GM18502 (cell line): ENCODE data around the gene TP53I11.

Source experiments
- ATAC-seq: cut with Tn5 transposase; IDR thresholded peaks from one replicate; pipeline ENCODE4 v1.9.1; 2021; ENCODE audit warnings: mild to moderate bottlenecking; ENCODE audit not compliant: unreplicated experiment, poor library complexity

Gene TP53I11

DNA sequence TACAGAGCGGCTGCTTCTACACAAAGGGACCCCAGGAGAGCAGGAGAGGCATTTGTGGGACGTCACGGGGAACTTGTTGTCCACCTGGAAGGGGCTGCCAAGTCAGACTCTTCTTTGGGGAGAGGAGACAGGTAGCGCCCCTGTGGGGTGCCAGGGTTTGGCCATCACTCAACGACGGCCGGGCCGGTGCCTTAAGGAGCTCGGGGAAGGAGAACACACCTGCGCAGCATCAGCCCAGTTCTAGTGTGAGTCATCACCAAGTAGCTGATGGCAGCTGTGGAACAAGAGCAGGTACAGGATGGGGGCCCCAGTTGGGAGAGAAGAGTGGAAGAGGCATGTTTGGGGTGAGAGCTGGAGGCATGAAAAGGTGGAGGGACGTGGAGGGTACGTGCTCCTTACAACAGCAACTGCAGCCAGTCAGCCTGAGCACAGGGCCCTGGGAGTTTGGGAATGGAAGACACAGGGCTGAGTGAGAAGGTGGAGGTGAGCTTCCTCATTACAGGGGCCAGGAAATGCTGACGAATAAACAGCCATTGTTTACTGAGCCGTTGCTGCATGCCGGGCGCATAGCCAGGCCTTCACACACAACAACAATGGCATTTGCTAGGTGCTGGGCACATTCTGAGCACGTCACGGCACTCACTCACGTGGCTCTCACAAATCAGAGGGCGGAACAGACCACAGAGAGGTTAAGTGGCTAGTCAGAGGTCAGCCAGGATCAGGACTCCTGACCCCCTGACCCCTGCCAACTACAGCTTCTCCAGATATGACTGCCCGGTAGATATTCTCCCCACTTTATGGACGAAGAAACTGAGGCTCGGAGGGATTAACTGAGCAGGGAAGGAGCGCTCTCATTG, 29.1 kb upstream of the TP53I11 start:
- no peak for ATAC-seq

DNA sequence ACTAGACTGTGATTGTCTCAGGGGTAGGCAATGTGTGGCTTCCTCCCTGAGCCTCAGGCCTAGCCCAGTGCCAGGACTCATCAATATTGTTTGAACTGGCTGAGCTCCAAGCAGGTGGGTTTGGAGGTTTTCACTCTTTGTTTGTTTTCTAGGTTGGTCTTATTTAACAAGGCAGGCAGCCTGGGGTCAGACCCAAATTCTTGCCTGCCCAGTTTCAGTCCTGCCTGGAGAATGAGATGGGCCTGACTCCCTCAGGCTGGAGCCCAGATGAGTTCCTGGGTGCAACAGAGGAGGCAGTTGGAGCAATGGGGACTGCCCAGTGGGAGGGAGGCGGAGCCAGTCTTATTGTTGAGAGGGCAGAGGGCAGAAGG, 28.3 kb upstream of the TP53I11 start:
- ATAC-seq: no peak

DNA sequence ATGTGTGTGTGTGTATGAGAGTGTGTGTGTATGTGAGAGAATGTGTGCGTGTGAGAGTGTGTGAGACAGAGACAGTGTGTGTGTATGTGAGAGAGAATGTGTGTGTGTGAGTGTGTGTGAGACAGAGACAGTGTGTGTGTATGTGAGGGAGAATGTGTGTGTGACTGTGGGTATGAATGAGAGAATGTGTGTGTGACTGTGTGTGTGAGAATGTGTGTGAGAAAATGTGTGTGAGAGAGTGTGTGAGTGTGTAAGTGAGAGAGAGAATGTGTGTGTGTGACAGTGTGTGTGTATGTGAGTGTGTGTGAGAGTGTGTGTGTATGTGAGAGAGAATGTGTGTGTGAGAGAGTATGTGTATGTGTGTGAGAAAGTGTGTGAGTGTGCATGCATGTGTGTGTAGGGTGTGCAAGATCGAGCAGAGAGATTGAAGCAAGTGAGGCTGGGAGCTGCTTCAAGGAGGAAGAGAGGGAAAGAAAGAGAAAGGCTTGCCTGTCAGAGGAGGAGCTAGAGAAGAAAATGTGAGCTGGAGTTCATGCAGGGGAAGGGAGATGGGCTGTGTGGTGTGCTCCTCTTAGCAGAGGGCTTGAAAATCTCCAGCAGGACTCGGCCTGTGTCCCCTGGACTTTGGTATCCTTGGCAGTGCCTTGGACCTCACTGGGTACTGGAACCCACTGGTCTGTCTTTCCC, 27.7 kb upstream of the TP53I11 start:
- no peak for ATAC-seq

- ATAC-seq: no peak
Measured at GRCh38 chr11:44977493-44977984, 26.9 kb upstream of the TP53I11 start.

DNA sequence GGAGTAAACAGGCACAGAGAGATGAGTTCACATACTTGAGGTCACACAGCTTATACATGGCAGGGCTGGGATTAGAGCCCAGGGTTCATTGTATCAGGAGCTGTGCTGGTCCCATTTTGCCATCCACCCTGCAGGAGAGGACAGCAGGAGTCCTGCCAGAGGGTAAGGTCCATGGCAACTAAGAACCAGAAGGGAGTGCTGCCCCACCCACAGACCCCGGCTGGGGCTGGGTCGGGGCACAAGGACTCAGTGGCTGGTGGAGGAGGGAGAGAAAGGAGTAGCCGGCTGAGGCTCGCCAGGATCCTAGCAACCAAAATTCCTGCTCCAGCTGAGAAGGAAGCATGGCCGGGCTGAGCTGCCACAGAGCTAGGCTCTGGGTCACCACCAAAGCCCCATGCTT, 25.9 kb upstream of the TP53I11 start:
- ATAC-seq: no peak

GRCh38 chr11:44974402-44975000, 23.8 kb upstream of the TP53I11 start:
- ATAC-seq: no peak

DNA sequence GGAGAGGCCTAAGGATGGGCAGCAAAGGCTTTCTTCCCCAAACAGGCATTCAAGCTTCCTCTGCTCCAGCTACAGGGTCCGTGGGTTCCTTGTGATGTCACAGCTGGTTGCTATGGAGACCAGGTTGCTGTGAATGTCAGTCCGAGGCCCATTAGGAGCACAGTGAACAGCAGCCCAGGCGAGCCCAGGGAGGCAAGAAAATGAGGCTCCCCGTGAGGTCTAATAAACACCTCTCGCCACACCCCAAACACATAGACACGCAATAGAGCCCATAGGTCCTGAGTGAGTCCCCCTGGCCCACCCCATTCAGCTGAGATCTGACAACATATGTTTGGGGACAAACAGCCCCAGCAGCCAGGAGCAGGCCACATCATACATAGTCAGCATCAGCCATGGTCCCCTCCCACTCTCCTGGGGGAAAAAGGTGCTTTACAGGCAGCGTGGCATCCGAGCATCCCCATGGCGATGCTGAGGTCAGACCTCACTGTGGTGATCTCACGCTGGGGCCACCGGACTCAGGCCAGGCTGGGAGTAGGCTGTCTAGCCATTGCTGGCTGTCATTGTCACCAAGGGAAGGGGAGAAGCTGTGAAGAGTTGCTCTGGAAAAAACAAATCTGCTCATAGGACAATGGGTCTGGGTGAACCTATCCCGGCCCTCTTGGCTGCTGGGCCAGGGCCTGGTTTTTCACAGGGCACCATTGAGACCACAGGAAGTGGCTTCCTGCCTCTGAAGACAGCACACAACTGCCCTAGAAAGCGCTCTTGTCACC, 23.1 kb upstream of the TP53I11 start:
- no peak for ATAC-seq

GRCh38 chr11:44972746-44973435, 22.2 kb upstream of the TP53I11 start:
- ATAC-seq: no peak

DNA sequence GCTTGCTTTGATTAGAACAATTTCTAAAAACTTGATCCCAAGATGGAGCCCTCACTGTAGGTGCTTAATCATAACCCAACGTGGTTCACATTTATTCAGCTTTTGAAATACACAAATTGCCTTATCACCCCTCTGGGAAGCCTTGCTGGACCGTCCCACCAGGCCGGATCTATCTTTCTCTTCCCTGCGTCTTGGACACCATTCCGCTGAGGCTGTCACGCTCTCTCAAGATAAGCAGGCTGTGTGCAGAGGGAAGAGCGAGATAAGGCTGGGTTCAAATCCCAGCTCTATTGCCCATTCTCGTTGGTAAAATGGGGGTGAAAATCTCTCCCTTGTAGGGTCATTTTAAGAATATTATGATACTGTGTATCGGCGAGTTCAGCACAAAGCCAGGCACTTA, 20.5 kb upstream of the TP53I11 start:
- no peak for ATAC-seq

GRCh38 chr11:44970293-44970692, 19.6 kb upstream of the TP53I11 start:
- ATAC-seq: no peak

- ATAC-seq: no peak
Measured at GRCh38 chr11:44969651-44970252, 19.1 kb upstream of the TP53I11 start.

DNA sequence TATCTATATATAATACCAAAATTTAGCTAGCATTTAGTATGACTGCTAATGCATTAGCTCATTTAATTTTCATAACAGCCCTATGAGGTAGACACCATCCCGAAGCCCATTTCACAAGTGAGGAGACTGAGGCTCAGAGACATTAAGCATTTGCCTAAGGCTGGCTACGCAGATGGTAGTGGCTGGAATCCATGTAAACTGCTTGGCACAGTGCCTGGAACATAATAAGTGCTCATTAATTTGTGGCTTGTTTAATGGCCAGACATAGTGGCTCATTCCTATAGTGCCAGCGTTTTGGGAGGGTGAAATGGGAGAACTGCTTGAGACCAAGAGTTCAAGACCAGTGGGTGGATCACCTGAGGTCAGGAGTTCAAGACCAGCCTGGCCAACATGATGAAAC, 17.8 kb upstream of the TP53I11 start:
- ATAC-seq: no peak

DNA sequence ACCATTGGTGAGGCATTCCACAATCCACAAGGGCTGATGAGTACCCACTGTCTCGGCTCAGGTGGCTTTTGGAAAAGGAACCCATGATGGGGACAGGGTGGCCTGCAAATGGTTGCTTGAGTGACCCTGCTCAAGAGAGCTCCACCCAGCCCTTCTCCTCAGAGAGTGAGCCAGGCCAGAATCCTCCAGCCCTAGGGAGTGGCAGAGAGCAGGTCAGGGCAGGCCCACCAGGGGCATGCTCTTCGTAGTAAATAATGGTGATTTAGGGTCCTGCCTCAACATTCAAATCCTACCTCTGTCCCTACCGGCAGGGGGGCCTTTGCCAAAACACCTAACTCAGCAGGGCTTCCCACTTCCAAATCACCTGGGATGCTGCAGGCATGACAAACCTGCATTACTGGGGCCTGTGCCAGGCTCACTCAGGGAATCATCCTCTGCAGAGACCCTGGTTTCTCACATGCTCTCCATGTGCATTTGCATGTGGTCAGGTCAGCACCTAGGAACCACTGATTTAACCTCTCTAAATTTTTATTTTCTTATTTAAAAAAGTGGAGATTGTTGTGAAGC, 17.3 kb upstream of the TP53I11 start:
- no peak for ATAC-seq

GRCh38 chr11:44966694-44967093, 16.0 kb upstream of the TP53I11 start:
- no peak for ATAC-seq

- ATAC-seq: no peak
Measured at GRCh38 chr11:44964526-44965209, 14.0 kb upstream of the TP53I11 start.

GRCh38 chr11:44963948-44964347, 13.3 kb upstream of the TP53I11 start:
- ATAC-seq: no peak

DNA sequence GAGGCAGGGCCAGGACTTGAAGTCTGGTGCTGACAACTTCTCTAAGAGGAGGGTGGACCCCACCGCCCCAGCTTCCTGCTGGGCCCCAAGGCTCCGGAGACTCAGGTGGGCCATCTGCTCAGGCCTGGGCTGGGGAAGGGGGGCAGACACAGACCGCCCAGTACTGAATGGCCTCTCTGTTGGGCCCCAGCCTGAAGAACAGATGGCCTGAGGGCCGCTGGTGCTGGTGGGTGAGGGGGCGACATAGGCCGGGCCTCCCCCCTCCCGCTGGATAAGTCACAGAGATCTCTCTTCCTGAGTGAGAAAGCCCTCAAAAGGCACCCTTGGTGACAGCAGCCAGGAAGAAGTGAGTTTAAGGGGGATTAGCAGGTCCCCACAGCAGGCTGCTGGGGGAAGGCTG, 12.5 kb upstream of the TP53I11 start:
- no peak for ATAC-seq

DNA sequence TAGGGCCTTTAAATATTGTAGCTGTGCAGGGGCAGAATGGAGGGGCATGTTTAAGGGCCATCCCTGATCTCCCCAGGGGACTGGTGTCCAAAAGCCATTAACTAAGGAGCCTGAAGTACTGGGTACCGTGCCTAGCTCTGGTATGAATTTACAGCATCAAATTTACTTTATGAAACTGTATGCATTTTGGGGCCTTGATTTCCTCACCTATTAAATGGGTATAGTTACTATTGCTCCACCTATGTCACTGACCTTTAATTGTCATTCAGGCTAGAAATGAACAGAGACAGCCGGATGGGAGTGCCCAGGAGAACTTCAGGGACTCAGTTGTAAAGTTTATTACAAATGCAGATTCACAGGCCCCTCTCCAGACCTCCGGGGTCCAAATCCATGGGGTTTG, 11.8 kb upstream of the TP53I11 start:
- no peak for ATAC-seq
